Measurements from ENCODE around the gene ABCE1.
A peak's percentile ranks its signal among the peaks of the same experiment; 100 is the strongest.

The ABCE1 gene

GRCh38 chr4:145097821-145098674, at the start of gene ABCE1, which contains the start of gene ANAPC10:
ABCE1 (plus strand) TSS chr4:145098311; CDS start chr4:145104413, 6,102 bp downstream.
ANAPC10 (minus strand) TSS chr4:145098196; CDS start chr4:145096099, 2,097 bp downstream.
- peak; percentile 92 to 98 (median 95) for DNase-seq (ENCODE audit: low read depth in 4 of 4, low spot score in 1 of 4)

GRCh38 chr4:145048817-145049216, 49.3 kb upstream of the ABCE1 start:
- DNase-seq (ENCODE audit: low read depth in 4 of 4, low spot score in 1 of 4), result no peak

GRCh38 chr4:145049241-145049640, 48.9 kb upstream of the ABCE1 start:
- DNase-seq (ENCODE audit: low read depth in 4 of 4, low spot score in 1 of 4), result no peak

- no peak for DNase-seq (ENCODE audit: low read depth in 4 of 4, low spot score in 1 of 4)
Measured at GRCh38 chr4:145055533-145056257, 42.4 kb upstream of the ABCE1 start.

GRCh38 chr4:145056325-145057130, 41.6 kb upstream of the ABCE1 start:
- no peak for DNase-seq (ENCODE audit: low read depth in 4 of 4, low spot score in 1 of 4)

GRCh38 chr4:145058256-145058655, 39.9 kb upstream of the ABCE1 start:
- DNase-seq (ENCODE audit: low read depth in 4 of 4, low spot score in 1 of 4), result no peak

DNA sequence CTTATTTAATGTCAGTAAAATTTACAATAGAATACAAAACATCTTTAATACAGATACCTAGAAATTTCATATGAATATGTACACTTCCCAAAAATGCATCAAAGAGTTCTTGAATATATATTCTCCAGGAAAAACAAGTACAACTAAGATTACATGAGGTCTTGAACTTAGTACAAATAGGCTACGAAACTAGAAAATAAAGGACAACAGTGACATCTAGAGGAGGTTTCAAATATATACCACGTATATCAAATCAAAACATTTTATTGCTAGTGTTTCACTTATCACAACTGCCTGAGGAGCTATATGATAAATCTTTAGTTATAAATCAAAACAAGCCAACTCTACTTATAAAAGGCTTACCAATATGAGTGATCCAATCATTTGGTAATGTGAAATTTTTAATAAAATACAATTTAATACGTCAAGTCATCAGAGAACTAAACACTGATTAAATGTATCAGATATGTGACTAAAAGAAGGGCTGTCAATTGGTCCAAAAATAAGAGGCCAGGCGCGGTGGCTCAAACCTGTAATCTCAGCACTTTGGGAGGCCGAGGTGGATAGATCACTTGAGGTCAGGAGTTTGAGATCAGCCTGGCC, 36.7 kb upstream of the ABCE1 start:
- DNase-seq (ENCODE audit: low read depth in 4 of 4, low spot score in 1 of 4), result no peak

DNA sequence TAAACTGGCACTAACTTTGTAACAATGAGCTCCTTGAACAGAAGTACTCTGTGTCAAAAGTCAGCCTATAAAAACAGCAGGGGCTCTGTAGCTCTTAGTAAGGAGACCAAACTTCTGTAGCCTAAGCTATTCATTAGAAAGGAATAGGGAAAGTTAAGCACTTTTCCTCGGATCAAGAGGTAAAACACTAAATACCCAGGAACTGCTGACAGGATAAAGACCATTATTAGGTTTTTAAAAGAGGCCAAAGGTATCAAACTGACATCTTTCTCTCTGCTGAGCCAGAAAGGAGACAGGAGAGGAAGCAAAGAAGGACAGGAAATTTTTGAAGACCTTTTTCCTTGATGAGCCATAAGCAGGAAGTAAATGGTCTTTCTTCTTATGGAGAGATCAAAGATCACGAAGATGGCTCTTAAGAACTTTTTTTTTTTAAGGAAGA, 32.0 kb upstream of the ABCE1 start:
- no peak for DNase-seq (ENCODE audit: low read depth in 4 of 4, low spot score in 1 of 4)

GRCh38 chr4:145069361-145069760, 28.8 kb upstream of the ABCE1 start:
- DNase-seq (ENCODE audit: low read depth in 4 of 4, low spot score in 1 of 4), result no peak

DNA sequence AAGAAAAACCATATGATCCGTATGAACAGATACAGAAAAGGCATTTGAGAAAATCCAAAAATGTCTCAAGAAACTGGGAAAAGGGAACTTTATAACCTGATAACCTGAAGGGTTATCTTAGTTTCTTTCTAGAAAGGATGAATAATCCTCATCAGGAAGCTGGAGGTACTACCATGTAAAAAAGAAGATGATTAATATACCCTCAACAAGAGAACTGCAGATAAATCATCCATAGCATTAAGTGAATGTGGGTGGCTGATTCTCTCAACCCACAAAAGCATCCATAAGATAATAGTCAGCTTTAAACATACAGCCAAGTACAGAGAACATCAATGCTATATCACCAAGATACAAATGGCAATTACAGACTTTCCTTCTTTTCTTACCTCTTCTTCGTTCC, 26.6 kb upstream of the ABCE1 start:
- DNase-seq (ENCODE audit: low read depth in 4 of 4, low spot score in 1 of 4), result no peak

GRCh38 chr4:145075742-145076468, 22.2 kb upstream of the ABCE1 start:
- no peak for DNase-seq (ENCODE audit: low read depth in 4 of 4, low spot score in 1 of 4)

- DNase-seq (ENCODE audit: low read depth in 4 of 4, low spot score in 1 of 4), result no peak
Measured at GRCh38 chr4:145076469-145076855, 21.6 kb upstream of the ABCE1 start.

- DNase-seq (ENCODE audit: low read depth in 4 of 4, low spot score in 1 of 4), result no peak
Measured at GRCh38 chr4:145081756-145082155, 16.4 kb upstream of the ABCE1 start.

- no peak for DNase-seq (ENCODE audit: low read depth in 4 of 4, low spot score in 1 of 4)
Measured at GRCh38 chr4:145083891-145084605, 14.1 kb upstream of the ABCE1 start.

DNA sequence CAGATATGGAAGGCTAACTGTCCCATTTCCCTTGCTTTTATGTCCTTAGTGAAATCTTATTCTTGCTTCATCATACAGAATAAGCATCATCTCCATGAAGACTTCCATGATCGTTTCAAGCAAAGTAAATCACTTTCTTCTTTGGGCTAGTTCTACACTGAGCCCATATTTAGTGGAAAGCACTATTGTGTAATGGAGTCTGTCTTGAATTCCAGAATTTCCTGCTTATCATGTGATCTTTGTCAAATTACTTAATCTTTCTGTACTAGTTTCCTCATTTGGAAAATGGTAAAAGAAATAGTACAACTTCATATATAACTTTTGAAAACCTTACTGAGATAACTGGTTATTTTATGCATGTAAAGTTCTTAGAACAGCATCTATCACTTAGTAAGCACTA, 7.7 kb upstream of the ABCE1 start:
- DNase-seq (ENCODE audit: low read depth in 4 of 4, low spot score in 1 of 4), result no peak

DNA sequence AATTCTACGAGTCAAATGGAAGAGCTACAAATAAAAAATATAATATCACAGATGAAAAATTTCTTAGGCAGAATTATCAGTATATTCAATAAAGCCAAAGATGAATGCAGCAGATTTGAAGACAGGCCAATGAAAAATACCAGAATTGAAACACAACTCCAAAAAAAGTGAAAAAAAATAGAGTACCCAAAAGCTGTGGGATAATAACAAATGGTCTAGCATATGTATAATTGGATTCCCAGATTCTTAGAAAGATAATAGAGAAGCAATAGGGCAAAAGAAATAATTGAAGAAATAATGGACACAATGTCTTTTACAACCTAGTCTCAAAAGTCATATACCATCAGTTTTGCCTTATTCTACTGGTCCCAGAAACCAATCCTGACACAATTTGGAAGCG, 4.5 kb upstream of the ABCE1 start:
- DNase-seq (ENCODE audit: low read depth in 4 of 4, low spot score in 1 of 4), result no peak

DNA sequence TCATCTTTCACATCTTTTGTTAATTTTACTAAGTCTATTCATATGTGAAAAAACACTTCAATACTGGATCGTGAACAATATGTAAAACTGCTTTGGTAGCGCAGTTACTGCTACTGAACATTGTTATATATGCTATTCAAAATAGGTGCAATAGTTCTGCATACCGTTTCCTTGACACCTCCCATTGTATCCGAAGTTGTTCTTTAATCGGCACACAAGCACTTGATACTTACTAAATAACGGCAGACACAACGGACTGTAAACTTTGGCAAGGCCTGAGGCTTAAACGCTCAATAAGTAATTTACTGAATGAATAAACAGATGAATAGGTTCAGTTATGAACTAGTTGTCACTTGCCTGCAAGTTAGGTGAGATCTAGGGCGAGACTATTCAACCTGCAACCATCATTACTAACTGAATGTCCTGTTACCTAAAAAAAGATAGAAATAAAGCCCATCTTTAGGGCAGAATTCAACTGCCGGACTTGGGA, 735 bp upstream of the ABCE1 start:
- DNase-seq (ENCODE audit: low read depth in 4 of 4, low spot score in 1 of 4), result no peak

DNA sequence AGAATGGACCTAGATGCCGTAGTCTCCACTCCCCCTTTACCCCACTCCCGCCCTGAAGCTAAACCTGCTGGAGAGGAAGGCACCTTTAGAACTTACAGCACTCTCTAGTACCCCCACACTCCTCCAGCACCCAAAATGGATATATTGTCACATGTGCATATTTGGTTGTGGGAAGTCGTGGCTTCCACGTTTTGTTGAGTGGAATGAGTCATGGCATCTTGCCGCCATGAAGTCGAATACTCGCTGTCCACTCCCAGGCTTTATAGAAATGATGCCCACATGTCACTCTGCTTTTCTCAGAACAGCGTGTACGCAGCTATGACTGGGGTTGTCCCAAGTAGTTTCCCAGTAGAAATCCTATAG, 545 bp downstream of the ABCE1 start:
- peak in 3 of 4 experiments; percentile 28 to 36 (median 32) for DNase-seq (ENCODE audit: low read depth in 4 of 4, low spot score in 1 of 4)

GRCh38 chr4:145099653-145100052, 1.5 kb downstream of the ABCE1 start:
- DNase-seq (ENCODE audit: low read depth in 4 of 4, low spot score in 1 of 4), result no peak

GRCh38 chr4:145101091-145101490, 3.0 kb downstream of the ABCE1 start:
- DNase-seq (ENCODE audit: low read depth in 4 of 4, low spot score in 1 of 4), result no peak
